Activated T-cell treated with anti-CD3 and anti-CD28 coated beads for 4 hours (primary cell): ENCODE results near the gene EHD4.

Experiments used
- DNase-seq: peaks from one replicate; pipeline ENCODE4 v3.0.0-alpha.2; 2020

The EHD4 gene

DNA sequence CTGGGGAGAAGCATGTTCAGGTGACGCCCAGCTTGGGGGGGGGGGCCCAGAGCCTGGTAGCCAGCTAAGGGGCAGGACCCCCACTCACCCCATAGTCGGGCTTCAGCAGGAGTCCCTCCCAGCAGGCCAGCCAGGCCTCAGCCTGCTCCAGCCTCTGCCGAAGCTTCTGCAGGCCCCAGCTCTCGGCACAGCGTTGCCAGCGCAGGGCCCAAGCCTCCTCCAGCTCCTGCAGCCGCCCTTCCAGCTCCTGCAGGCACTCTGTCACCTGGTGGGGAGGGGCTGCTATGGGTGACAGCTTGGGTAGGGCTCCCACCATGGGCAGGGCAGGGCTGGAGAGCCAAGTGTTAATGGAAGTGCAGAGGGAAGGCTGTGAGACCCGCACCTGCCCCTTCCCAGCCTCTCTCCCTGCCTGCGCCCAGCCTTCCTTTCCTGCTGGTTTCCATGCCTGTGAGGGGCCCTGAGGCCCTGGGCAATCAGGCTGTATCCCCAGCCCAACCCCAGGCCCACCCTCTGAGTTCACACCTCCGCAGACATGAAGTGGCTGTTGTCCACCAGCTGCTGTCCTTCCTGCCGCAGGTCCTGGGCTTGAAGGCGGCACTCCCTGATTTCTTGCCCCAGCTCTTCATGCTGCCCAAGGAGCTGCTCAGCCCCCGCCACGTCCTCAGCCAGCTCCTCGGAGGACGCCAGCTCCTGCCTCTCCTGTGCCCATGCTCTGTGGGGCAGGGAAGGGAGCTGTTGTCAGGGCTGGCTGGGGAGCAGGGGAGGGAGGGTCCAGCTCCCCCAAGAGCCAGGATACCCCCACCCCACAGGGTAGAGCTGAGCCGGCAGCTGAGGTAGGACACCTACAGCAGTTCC is 119.4 kb downstream of the EHD4 start:
- no peak for DNase-seq

DNA sequence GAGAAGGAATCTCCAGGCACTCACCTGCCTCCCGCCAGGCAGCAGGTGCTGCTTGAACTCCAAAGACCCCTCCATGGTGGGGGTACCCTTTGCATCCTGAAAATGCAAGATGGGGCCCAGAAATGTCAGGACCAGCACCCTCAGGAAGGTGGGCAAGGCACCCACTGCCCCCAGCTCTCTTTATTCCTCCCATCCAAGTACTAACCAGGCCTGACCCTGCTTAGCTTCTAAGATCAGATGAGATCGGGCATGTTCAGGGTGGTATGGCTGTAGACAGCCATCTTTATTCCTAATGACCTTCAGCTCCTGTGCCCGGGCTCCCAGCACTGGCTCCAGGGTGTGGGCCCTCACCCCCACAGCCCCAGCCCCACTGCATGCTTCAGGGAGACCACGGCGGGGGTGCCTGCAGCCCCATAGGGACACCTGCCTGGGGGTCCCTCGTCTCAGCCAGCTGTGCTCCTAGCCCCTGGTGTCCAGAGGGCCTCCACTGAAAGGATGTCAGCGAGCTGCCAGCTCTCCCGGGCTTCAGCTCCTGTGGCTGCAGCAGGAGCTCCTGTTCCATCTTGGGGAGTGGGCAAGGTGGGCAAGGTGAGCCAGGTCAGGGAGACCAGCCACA is 120.5 kb downstream of the EHD4 start:
- no peak for DNase-seq

DNA sequence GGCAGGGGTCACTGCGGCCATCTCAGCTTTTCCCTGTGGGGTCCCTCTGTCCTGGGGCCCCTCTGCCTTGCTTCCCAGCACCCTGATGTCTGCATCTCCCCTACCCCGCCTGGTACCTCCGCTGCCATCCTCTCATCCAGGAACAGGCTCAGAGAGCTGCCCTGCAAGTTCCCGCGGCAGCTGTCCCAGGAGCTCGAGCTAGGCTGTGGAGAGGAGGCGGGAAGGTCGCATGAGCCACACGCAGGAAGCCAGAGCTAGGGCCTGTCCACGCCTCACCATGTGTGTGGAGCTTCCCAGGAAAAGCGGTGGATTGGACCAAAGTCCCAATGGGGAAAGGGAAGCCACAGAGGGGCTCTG is 121.2 kb downstream of the EHD4 start:
- no peak for DNase-seq

DNA sequence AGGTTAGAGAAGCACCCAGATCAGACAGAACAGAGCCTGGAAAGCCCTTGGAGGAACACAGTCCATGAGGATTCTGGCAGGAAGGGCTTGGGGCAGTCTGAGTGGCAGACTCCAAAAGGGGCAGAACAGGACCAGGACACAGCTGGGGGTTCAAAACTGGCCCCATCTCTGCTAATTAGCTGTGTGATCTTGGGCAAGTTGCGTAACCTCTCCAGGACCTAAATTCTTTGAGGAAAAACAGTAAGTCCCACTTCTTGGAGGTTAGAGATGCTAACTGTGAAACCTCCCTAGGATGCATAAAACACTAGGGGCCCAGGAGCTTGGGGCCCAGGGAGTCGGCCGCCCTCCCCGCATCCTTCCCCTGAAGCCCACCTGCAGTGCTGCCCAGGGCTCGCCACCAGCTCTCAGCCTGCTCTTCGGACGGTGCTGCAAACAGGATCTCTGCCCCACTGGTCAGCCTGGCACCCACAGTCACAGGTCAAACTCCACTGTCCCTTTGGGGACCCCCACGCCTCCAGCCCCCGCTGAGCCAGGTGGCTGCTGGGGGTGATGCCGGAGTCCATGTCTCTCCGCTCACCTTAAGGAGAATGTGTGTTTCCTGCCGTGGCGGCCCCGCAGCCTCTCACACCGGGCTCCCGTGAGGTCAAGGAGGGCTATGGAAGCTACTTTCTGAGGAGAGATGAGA is 121.7 kb downstream of the EHD4 start:
- no peak for DNase-seq

DNA sequence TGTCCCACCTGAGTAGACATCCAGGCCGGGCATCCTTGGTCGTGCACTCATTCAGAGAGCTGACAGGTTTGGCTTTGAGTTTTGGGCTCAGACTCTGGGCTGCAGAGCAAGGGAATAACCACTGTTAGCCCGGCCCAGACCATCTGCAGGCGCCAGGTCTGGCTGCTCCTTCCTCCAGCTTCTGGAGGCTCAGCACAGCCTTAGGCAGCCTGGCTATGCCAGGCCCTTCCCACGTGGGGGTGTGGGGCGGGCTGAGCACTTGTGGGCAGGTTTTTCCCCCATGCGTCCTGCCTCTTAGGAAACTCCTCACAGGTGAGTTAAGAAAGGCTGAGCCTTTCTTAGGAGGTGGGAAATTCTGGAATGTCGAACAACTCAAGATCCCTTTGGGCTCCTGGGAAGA is 122.5 kb downstream of the EHD4 start:
- DNase-seq = no peak

DNA sequence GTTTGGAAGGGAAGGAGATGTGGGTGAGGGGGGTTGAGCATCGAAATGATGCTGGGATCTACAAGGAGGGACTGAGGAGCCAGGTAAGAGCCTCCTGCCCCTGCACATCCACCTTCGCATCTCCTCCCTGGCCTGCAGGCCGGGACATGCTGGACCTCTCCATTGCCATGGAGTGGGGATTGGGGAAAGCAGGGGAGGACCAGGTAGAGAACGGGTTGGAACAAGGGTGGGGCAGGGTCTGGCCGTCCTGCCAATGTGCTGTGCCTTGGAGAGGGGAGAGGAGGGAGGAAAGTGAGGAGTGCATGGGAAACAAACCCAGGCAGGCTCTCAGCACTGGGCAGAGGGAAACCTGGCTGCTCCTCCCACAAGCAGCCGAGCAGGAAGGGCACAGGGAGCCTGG is 123.2 kb downstream of the EHD4 start:
- DNase-seq = no peak

DNA sequence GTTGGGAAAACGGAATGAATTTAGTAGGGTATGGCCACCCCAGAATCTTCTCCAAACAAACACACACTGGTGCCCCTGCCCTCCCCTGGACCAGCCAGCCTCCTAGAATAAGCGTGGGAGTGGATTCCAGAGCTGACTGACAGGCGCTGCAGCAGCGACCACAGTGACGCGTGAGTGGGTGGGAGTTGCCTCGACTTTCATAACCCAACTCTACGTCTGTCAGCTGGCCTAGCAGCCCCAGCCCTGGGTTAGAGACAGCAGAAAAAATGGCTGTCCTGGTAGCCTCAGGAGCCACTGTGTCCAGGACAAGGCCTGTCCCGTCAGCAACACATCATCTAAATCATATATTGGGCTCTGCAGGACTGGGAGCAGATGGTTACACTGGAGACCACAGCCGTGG is 123.7 kb downstream of the EHD4 start:
- DNase-seq = no peak

DNA sequence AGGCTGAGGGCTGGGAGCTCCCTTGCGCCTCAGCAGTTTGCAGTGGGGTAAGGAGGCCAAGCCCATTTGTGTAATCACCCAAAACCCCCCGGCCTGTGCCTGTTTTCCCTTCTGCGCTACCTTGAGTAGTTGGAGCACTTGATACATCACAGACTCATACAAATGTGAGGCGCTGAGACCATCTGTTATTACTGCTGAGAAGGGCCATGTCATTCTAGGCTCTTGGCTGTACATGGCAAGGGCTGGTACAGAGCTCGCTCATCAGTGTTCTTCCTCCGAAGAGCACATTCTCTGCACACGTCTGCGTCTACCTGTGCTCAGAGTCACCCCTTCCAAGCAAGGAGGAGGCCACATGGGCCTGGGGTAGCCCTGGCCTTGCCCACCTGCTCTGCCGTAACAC is 124.4 kb downstream of the EHD4 start:
- no peak for DNase-seq

DNA sequence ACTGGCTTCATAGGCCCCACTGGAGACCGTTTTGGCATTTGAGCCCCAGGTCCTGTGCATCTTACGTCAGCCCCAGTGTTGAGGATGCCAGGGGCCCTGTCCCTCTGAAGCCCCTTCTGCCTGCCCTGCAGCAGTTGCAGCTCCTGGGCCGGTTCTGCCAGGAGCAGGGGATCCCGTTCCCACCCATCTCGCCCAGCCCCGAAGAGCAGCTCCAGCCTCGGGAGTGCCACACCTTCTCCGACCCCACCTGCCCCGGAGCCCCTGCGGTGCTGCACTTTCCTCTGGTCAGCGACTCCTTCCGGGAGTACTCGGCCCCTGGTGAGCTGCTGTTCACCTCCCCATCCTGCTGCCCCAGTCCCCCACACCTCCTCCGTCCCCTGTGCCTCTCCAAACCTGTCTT is 125.2 kb downstream of the EHD4 start:
- no peak for DNase-seq
